ENCODE measurements around the gene RAB37.

Gene RAB37, protein sequence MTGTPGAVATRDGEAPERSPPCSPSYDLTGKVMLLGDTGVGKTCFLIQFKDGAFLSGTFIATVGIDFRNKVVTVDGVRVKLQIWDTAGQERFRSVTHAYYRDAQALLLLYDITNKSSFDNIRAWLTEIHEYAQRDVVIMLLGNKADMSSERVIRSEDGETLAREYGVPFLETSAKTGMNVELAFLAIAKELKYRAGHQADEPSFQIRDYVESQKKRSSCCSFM
- 38.5 to 63.4 (median 54.1) reads per million in 4 donors for total RNA-seq

DNA sequence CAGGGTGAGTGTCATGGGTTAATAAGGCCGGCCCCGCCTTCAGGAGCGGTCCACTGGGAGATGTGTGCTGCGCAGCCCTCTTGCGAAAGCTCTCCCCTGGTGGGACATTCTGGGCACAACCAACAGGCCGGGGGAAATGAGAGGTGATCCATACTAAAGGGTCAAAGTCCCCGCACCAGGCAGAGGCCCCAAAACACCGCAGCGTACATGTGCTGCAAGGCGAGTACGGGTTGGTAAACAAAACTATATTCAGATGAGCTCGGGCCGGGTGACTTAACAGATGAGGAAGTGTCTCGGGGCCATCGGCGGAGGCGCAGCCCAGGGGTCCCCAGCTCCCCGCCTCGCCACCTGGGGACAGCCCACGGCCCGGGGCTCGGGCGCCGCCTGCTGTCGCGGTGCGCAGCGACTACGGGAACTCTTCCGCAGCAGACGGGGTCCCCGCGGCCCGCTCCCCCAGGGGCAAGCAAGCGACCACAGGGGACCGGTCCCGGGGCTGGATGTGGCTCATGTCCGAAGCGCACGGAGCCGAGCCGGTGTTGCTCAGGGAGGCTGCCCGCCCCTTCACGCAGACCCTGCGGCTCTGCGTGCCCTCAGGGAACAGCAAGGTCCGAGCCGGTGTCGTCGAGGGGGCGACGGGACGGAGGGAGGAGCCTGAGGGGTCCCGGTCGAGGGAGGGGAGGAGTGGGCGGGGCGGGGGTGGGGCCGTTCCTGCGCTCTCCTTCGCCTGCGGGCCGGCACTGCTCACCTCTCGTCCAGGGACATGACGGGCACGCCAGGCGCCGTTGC lies at the start of gene RAB37:
RAB37 (plus strand) TSS at position 744 of the 786 bp plus-strand sequence; CDS start at position 761, 17 bp downstream.
- peak in 4 of 5 donors; percentile 40 to 64 (median 42) for DNase-seq

DNA sequence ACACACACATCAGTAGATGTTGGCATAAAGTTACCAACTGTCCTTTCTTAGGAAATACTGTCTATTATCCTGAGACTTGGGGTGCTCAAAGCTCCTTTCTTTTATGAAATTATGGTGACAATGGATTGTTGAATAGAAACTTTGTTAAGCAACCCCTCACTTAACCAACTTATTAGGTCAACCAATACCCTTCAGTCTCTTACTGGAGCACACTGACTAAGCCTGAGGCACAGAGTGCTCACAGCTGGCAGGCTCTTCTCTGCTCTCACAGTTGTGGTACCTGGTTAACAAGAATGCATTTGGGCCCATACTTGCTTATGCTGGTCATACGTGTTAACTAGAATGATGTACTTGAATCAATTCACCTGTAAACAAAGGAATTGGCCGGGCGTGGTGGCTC lies 49.2 kb upstream of the RAB37 start:
- no peak for DNase-seq

DNA sequence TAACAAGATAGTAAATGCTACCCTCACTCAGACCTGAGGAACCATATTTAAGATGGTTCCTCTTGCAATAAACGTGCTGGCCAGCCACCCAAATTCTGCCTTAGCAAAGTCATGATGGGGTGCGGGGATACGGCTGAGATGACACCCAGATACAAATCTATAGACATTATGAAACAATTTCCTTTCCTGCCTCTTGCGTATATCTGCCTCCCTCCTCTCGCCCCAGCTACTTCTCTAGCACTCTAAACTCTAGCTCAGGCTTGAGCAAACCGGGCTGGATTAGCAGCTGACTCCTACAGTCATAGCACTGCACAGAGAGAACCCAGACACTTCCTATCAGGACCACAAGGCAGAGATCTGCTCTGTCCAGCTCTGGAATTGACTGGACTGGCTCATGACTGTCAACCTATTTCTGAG lies 46.6 kb upstream of the RAB37 start:
- peak in 1 of 5 donors; percentile 39 for DNase-seq

DNA sequence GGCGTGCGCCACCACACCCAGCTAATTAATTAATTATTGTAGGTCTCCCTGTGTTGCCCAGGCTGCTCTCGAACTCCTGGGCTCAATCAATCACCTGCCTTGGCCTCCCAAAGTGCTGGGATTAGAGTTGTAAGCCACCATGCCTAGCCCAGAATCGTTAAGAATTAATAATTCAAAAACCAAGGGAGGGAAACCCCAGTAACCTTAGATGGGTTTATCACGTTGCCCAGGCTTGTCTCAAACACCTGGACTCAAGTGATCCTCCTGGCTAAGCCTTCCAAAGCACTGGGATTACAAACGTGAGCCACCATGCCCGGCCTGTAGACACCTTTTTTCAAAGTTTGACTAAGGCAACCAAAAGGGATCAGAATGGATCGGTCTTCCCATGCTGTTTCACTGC lies 45.9 kb upstream of the RAB37 start:
- no peak for DNase-seq

DNA sequence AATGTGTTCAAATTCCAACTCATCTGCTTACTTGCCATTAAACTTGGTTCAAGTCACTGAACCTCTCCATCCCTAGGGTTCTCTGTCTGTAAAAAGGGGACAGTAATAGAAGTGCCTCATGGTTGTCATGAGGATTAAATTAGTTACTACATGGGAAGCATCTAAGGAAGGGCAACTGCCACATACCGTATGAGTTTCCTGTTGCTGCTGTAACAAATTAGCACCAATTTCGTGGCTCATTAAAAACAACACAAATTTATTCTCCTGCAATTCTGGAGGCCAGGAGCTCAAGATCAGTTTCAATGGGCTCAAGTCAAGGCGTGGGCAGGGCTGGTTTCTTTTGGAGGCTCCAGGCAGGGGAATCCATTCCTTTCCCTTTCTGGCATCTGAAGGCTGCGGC lies 43.0 kb upstream of the RAB37 start:
- DNase-seq, result no peak

DNA sequence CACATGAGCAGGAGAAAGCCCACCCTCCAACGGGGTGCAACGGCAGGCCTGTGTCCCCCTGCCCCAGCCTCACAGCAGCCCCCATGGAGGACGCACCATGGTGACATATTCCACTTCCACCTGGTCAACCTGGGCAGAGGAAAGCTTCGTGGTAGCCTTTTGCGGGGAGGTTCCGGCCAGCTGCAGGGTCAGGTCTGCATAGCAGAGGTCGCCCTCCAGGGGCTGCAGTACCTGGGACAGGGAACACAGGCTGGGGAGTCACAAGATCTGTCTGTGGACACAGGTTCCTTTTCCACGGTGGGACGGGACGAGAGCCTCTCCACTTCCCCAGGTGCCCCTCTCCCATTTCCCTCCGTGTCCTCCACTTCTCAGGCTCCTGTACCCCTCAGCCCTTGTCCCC lies 41.4 kb upstream of the RAB37 start:
- DNase-seq, result no peak

DNA sequence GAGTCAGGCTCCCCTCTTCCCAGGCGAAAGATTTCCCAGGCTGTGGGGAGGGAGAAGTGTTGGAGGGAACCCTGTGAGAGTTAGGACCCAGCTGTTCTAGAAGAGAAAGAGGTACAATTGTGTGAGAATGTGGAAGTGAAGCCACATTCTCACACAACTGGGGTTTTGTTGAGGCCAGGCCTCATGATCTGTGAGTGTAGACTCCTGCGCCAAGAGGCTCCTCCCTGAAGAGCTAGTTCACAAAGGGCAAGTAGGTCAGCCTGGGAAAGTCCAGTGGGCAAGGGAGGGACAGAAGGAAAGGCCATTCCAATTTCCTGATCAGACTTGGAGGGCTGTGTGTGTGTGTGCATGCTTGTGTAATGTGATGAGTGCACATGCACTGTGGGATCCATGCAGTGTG lies 39.5 kb upstream of the RAB37 start:
- no peak for DNase-seq

DNA sequence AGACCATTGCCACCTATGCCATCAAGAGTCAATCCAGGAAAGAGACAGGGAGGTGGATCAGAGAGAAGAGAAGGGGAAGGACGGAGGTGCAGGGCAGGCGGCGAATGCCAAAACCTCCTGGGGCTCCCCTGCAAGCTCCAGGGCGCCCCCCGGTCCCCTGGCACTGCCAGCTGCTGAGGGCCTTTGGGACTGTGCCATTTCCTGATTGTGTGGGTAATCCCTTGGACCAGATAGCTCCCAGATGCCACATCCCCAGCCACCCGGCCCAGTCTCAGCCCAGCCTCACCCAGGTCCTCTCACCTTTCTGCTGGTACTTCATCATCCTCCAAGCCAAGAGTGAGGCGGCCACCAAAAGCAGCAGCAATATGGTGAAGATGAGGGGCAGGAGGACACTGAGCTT lies 39.0 kb upstream of the RAB37 start:
- no peak for DNase-seq

DNA sequence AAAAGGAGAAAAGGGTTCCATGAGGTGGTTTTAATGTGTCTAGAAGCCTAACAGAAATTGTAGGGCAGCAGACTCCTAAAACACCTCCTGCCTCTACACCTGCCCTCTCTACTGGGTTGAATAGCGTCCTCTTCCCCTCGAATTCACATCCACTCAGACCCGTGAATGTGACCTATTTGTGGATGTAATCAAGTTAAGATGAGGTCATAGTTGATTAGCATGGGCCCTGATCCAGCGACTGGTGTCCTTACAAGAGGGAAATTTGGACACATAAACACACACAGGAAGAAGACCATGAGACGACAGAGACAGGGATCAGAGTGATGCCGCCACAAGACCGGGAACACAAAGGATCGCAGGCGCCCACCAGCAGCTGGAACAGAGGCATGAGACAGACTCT lies 37.8 kb upstream of the RAB37 start:
- no peak for DNase-seq

DNA sequence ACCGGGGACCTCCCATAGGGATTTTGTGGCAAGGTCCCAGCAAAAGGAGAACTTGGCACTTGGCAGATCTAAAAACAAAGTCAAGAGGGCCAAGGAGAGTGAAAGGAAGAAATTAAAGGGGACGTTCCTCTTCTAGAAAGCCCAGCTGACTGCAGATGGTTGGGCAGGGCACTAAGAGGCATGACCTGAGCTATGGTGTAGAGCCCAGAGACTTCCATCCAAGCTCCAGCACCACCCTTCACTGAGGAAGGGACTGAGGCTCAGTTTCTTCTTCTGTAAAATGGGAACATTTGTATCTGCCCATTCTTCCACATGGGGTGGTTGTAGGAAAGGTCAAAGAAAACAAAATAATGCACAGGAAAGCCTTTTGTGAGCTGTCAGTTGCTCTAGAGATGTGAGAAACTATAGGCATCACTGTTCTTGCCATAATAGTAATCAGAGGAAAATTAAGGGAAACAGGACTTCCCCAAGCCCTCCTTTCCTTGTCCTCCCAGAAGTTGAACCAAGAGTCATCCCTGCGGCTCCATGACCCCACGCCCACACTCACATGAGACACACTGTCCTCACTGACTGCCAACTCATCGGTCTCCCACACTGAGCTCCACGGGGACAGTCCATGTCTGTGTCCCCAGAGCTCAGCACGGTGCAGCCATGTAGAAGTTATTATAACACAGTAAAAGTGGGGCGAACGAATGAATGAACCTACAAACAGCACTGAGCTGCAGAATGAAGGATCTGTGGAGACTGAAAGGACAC lies 34.8 kb upstream of the RAB37 start:
- DNase-seq, result no peak

DNA sequence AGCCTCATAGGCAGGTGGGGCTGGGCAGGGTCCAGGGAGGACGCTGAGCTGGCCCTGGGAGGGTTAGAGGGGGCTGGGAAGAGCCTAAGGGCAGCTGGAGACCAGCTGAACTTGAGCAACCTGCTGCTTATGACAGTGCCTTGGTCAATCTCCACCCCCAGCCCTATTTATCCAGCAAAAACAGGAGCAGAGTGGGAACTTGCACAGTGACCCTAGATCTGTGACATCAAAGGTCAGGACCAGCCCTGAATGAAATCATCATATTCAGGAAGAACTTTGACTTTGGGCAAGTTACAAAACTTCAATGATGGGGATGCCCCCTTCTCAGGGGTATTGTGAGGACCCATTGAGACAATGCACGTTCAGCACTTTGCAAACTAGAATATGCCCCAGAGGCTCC lies 33.7 kb upstream of the RAB37 start:
- DNase-seq, result no peak

DNA sequence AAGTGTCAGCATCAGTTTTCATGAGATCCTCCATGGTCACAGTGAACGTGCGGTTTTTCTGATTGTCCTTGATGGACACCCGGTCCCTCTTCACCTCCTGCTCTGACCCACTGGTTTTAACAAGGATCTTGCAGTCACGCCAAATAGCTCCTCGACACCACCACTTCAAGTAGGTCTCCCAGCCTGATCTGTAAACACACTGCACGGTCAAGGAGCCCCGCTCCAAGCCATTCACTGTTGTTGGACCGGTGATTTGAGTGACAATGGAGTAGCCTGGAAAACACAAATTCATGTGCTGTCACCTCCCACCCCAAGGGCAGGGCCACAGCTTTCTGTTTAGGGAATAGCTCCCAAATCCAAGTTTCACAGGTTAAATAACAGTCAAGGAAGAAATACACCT lies 32.5 kb upstream of the RAB37 start:
- no peak for DNase-seq

DNA sequence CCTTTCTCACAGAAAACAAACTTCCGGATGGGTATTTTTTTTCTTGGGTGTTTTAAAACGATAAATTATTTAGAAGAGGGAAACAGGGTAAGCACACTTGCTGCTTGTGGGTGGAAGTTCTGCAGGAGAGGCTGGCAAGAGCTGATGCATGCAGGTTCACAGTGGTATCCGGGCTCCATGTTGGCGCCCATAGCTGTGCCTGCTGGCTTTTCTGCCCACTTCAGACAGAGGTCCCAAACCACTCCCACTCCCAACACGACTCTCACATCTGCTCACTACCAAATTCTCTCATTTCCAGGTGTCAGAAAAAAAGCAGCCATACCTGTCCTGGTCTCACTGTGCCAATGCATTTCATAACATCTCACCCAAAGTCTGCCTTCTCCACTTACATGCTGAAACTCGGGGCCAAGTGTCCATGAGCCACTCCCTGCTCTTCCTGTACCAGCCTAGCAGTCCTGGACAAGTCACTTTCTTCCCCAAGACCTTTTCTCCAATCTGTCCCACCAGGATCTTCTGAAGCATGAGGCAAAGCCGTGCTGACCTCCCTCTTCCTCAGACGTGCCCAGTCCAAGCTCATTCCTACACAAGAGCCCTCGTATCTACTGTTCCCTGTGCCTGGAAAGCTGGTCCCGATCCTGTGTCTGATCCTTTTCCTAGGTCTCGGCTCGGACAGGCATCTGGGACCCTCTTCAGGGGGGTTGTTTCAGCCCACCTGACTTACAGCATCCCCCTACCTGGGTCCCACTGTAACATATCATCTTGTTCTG lies 25.8 kb upstream of the RAB37 start:
- no peak for DNase-seq

DNA sequence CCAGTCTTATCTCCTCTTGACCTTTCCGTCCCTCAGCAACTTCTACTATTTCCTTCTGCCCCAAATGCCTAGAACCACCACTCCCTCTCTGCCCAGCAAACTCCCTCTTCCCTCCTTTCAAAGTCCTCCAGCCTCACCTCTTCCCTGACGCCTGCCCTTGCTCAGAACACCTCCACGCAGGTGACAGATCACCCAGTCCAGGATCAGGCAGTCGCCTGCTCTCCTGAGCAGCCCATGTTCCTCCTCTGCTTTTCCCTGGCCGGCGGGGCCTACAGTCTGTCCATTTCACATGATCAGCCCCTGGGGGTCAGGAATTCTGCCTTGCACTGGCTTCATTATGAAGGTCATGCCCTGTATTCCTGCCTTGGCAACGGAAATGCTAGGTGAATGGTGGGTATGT lies 24.8 kb upstream of the RAB37 start:
- no peak for DNase-seq

DNA sequence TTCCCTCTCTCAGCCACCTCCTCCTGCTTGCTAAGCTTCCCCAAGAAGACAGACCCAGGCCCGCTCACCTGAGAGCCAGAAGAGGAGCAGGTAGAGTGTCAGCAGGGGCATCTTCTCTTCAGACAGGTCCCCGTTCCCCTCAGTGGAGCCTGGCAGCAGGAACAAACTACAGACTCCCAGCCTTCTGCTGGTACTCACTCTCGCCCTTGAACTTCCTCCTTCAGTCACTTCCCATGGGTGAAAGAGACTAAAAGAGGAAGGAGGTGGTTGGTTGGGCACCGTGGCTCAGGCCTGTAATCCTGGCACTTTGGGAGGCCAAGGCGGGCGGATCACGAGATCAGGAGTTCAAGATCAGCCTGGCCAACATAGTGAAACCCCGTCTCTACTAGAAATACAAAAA lies 24.3 kb upstream of the RAB37 start, which contains the start of gene CD300LF:
CD300LF (minus strand) TSS at position 168 of the 400 bp plus-strand sequence; CDS start at position 111, 57 bp downstream.
- DNase-seq, result no peak

DNA sequence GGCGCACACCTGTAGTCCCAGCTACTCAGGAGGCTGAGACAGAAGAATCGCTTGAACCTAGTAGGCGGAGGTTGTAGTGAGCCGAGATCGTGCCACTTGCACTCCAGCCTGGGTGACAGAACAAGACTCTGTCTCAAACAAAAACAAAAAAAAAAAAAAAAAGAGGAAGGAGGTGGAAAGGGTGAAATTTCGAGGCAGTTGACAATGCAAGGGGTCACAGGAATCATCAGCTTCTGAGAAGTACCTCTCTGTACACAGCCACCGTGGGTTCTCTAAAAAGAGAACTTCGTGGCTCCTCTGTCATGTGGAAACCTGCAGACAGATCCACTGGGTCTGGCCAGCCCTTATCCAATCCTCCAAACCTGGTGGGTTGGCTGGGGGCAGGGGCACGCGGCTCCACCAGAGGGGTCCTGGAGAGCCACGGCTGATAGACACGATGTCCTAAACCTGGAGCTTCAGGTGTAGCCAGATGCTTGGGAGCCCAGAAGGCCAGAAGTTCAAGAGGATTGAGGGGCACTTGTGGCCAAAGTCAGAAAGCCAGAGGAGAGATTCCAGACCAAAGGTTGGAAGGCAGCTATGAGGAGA lies 23.8 kb upstream of the RAB37 start:
- DNase-seq, result no peak

DNA sequence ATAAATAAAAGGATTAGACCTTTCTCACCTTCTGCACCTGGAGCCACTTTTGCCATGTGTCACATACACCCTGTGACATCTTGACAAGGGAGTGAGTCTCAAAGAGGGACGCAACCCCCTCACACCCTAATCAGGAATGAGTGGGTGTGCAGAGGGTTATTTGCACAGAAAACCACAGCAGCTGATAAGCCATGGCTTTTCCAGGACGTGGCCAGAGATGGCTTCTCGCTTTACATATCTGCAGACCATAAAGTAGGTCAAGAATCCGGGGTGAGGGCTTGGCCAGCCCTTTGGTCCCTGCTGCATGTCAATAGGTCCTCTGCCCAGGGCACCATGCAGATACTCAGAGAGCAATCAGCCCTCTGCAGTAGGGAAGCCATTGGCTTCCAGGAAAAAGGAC lies 21.9 kb upstream of the RAB37 start:
- DNase-seq, result no peak

DNA sequence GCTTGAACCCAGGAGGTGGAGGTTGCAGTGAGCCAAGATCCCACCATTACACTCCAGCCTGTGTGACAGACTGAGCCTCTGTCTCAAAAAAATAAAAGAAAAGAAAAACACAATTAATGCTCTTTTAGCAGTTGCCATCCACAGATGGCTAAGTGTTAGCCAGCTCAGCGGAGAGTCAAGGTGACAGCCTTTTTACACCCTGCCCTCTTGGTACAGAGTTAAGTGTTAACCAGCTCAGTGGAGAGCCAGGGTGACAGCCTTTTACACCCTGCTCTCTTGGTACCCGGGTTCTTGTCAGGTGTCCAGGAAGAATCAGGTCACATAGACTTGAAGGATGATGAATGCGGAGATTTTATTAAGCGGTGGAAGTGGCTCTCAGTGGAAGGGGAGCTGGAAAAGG lies 16.6 kb upstream of the RAB37 start:
- DNase-seq, result no peak

DNA sequence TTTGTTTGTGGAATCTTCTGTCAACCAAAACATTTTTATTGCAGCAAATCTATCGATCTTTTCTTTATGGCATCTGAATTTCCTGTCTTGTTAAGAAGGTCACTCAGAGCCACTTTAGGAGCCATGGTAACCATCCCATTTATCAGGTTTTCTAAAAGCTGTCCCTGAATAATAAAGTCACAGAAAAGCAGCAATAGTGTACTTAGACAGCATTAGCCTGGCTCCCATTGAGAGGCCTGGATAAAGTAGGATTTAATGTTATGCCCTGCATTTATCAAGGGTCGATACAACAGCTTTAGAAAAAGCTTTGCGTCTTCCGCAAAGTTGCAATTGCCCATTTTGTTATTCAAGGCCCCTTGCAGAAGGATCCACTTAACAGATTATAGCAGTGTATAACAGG lies 14.3 kb upstream of the RAB37 start:
- DNase-seq, result no peak

DNA sequence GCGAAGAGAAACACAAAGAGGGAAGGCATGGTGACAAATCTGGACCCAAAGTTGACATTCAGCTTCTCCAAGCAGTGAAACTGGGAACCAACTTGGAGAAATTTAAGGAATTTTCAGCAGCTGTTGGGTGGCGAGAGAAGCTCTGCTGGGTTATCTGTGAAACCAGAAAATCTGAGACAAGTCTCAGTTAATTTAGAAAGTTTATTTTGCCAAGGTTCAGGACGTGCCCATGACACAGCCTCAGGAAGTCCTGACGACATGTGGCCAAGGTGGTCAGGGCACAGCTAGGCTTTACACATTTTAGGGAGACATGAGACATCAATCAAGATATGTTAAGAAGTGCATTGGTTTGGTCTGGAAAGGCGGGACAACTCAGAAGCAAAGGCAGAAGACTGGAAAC lies 13.2 kb upstream of the RAB37 start:
- no peak for DNase-seq

DNA sequence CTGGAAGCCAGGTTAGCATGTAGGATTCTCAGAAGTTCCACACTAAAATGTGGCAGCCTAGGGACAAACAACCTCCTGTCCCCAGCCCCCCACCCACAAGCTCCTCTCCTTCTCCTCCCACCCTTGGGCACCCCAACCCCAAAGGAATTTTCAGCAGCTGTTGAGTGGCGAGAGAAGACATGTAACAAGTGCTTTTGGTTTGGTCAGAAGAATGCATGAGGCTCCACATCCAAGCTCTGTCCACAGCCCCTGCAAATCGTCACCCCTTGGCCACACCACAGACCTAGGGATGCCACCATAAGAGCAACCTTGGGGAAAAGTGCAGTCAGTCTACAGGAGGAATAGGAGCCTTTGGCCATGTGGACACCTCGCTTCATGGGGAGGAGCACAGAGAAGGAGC lies 11.9 kb upstream of the RAB37 start:
- DNase-seq, result no peak

DNA sequence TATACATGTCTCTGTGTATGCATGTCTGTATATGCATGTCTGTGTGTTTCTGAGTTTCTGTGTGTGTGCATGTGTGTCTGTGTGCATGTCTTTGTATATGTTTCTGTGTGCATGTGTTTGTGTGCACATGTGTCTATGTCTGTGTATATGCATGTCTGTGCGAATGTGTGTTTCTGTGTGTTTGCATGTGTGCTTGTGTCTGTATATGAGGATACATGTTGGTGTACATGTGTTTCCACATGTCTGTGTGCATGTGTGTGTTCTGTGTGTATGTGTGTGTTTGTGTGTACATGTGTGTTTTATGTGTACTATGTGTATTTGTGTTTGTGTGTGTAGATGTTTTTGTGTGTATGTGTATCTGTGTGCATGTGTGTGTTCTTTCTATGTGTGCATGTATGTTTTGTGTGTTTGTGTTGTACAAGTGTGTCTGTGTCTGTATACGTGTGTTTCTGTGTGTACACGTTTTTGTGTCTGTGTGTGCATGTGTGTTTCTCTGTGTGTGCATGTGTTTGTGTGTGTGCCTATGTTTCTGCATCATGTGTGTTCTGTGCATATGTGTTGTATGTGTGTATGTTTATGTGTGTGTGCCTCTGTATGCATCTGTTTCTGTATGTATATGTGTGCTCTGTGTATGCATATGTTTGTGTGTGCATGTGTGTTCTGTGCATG lies 8.9 kb upstream of the RAB37 start:
- no peak for DNase-seq

Measured in T-helper 1 cell (primary cell).